CD4-positive, alpha-beta T cell treated with Interleukin-15 for 4 hours (primary cell): ENCODE results near the gene KCNQ1OT1.

Source experiments
- DNase-seq: peaks from one replicate; pipeline ENCODE4 v3.0.0-alpha.2; 2020; ENCODE audit warnings: low spot score

The KCNQ1OT1 gene

DNA sequence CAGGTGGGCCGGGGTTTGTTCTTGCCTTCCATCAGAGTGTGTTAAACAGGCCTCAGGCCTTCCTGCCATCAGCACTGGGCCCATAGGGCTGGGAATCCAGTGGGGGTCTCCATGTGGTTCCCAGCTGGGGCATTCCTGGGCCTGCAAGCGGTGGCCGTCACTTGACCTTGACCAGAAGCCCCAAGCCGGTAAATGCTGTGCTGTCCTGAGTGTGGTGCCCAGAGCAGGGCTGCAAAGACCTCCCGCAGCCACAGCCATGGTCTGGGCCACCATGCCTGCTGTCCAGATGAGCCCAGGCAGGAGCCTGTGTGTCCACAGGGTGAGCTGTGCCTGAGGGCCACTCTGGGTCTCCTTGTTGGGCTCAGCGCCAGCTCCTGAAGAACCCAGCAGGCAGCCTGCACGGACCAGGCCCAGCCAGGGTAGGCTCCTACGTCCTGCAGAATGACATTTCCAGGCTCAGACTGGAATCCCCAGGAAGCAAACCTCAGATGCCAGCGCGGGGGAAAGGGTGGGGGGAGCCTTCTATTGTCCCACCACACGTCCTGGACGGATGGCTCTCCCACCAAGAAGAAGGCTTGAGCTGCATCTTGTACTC is 117.3 kb downstream of the KCNQ1OT1 start:
- no peak for DNase-seq

DNA sequence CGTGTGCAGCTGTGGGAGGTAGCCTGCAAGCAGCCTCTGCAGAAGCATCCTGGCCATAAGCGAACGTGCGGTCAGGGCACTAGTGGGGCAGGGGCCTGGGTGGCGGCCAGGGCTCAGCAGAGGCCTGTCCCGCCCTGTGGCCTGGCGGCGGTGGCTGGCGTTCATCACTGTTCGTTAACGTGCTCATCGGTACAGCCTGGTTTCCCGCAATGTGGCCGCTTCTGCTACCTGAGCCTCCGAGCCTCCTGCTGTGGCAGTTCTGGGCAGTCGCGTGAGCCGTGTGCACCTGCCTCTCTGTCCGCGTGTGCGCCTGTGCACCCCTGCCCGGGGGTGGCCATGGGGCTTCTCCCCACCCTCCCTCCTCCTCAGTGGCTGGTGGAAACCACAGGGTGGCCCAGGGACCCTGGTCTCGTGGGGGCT is 117.9 kb downstream of the KCNQ1OT1 start:
- DNase-seq: no peak

DNA sequence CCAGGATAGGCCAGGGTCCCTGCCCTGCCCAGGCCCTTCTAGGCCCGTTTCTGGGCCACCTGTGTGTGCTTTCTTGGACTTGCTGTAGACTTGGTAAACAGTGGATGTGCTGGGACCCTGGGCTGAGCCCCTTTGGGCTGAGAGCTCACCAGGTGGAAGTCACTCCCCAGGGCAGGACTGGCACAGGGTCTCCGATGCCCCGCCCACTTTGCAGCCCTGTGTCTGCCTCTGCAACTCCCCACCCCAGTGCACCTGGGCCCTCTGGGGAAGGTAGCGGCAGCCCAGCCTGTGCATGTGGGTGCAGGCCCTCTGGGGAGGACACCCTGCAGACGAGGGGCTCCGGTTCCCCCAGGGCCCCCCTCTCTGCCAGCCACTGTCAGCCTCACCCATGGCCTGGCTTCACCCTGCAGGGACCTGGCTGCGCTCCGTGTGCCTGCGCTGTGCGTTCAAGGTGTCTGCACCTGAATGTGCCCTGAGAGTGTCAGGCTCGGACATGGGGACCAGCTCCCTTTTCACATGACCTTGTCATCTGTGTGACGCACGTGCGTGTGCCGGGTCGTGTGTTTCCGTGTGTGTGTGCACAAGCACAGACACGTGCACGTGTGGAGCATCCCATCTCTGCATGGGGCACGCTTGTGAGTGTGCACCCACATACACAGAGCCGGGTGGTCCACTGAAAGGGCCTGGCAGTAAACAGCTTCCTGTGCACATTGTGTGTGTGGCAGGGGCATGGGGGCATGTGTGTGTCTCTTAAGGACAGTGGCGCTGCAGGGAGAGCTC is 118.5 kb downstream of the KCNQ1OT1 start:
- DNase-seq: no peak

DNA sequence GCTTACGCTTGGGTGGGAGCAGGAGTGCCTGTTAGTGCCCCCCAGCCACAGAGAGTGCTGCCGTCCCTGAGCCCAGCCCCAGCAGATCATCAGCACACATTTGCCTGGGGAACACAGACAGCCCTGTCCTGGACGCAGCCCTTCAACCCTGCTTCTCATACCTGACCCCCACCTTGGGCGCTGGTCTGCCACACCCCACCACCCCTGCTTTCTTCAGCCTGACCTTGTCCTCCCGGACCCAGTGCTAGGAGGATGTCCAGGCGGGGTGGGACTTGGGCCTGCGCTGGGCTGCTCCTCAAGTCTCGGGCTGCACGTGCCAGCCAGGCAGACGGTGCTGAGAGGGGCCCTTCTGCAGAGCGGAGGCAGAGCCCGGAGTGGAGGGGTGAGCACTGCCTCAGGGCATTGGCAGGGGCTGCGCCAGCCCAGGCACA is 119.2 kb downstream of the KCNQ1OT1 start:
- DNase-seq: no peak

DNA sequence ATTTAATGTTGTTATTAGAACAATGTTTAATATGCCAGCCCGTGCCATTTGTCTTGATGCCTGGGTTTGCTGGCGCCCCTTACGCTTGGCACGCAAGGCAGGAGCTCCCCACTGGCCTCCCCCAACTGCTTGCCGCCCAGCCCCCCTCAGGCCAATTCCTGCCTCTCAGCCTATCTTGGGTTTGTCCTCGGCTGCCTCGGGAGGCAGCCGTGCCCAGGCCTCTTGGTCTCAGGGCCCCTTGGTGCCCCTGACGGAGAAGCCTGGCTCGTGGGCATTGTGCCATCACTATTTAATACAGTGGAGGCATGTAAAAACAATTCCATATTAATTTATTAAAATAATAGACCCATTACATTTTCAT is 119.8 kb downstream of the KCNQ1OT1 start:
- no peak for DNase-seq

DNA sequence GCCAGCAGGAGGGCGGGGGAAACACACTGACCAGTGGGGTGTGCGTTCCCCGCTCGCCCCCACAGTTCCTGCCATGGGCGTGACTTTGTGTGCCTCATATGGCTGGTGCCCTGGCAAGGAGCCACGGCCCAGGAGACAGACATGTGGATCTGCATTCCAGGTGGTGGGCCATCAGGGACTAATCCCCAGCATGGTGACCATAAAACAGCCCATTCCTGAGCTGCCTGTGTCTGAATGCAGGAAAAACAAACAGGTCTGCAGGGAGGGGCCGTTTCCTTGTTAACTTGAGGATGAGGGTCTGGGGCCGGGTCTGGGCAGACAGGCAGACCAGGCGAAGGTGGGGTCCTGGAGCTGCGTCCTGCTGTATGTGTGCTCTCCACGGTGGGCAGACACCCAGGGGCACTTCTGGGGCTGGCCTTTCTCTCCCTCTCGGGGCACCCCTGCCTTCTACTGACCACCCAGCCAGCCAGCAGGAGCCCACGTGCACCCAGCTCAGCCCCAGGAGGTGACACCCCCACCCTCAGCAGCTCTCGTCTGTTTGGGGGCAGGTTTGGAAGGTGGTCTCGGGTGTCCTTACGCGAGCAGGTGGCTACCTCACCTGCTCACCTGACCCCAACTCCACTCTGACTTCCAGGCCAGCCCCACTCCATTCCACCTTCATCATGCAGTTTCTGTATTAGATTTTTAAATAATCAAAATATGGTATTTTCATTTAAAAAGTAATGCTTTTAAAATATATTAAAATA is 120.3 kb downstream of the KCNQ1OT1 start:
- DNase-seq: no peak

DNA sequence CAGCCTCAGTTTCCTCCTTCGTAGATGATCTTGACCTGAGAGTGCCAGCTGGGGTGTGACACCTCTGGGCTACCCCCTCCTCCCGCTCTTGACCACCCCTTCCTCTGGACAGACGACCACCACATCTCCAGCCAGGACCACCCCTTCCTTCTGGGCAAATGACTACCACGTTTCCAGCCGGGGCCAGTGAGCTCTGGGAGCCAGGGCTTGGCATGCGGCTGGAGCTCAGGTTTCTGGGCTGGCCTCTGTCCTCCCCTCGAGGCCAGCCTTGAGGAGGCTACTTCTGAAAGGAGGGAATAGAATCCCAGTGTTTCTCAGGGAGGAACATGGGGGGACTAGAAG is 120.9 kb downstream of the KCNQ1OT1 start:
- DNase-seq: no peak

DNA sequence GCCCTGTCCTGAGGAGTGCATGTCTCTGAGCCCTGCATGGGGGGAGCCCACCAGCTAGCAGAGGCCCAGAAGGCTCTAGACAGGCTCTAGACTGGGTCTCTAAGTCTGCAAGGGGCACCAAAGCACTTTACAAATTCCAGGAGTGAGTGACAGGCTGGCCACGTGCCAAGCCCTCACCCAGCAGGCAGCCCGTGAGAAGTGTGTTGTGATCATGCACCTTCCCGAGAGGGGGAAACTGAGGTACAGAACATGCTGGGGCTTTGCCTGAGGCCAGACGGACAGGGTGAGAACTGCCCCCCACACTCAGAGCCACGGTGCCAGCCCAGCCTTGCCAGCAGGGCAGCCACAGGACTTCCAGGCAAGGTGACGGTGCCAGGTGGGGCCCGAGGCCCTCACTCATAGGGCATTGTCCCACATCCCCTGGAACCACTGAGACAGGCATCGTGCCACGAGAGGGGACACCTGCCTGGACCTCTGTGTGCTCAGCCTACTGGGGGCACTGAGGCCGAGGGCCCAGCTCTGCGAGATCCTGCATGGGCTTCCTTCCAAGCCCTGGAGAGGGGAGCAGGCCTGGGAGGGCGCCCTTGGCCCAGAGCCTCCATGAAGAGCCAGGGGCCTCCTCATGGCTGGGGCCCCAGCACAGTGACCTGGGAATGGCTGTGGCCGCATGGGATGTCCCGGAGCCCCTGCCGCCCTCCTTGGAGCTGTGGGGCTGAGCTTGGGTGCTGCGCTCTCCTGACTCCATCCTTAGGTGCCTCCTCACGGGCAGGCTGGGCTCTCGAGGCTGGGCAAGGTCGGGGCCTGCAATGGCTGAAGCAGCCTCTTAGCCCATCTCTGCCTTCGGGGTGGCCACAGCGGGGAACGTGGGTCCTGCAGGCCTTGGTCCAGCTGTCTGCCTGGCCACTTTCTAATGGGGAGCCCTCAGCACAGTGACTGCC is 121.5 kb downstream of the KCNQ1OT1 start:
- DNase-seq: no peak

DNA sequence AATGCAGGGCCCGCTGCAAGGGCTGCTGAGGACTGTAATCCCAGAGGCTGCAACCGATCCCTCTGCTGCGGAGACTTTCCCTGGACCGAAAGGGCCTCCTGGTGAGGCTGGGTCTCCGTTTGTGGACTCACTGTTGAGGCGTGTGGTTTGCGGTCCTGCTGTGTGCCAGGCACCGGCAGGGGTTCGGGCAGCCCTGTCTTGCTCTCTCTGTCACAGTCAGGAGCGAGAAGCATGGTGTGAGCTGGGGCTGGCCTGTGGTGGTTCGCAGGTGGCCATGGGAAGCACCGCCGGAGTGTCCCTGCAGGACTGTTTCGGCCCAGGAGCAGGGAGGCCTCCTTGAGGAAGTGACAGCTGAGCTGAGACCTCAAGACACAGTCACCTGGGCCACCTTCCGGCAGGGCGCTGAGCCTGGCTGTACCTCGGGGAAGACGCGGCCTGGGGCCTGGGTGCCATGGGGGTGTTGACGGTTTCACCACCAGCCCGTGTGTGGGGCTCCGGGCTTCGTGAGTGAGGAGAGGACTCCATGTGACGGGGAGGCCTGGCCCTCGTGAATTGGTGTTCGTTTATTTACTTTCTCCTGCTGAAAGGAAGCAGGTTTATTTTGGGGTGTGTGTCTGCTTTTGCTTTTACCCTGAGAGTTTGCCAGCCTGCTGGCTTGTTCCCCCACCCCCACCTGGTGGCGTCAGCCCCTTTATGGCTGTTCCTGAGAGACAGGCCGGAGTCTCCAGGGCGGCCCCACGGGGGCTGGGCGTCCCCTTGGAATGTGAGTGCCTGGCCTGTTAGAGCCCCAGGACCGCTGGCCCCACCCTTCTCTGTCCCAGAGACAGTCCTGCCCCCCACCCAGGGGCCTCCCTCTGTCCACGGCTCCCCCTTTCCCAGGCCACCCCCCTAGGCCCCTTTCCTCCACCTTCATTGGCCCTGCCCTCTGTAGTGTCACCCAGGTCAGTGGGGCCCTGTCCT is 122.5 kb downstream of the KCNQ1OT1 start:
- no peak for DNase-seq

DNA sequence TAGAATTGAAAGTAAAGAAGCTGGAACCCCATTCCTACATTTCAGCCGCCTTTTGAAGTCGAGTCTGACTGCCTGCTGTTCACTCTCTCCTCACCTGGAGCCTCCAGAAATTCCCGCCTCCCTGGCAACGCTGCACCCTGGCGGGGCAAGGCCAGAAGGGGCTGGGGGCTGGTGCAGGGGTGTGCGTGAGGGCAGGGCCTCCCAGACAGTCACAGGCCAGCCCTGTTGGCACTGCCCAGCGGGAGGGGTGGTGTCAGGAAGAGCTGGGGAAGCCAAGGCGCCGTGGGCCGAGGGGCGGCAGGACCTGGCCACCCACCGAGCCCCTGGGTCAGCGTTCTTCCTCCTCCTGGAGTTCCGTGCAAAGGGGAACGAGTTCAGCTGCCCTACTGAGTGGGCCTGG is 123.2 kb downstream of the KCNQ1OT1 start:
- DNase-seq: no peak

DNA sequence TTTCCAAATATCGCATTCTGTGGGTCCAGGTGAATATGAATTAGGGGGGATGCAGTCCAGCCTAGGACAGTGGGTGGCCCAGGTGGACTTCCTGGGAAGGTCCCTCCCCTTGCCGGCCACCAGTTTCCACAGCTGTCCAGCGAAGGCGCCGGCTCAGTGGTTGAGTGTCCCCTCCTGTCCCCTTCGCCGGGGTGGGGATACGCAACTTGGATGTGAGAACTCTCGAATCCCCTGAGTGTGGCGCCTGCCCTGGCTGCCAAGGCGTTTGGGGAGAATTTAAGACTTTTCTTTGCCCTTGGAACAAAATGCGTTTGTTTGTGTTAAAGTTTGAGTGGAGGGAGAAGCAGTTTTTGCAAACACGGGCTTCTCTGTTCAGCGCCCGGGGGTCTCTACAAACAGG is 123.7 kb downstream of the KCNQ1OT1 start:
- no peak for DNase-seq

DNA sequence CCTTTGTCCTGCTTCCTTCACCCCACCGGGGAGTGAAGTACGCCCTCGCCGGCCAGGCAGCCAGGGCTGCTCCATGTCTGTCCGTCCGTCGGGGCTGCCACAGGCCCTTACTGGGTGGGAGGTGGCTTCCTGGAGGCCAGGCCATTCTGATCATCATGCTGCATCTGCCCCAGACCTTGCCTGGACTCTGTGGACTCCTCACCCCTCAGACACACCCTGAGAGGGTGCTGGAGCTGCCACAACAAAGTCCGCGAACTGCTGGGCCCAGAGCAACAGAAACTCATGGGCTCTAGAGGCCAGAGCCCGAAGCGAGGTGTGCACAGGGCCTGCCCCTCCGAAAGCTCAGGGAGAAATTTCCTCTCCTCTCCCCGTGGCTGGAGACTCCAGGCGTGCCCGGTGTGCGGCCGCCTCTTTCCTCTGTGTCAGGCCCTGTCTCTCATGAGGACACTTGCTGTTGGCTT is 124.2 kb downstream of the KCNQ1OT1 start:
- no peak for DNase-seq

DNA sequence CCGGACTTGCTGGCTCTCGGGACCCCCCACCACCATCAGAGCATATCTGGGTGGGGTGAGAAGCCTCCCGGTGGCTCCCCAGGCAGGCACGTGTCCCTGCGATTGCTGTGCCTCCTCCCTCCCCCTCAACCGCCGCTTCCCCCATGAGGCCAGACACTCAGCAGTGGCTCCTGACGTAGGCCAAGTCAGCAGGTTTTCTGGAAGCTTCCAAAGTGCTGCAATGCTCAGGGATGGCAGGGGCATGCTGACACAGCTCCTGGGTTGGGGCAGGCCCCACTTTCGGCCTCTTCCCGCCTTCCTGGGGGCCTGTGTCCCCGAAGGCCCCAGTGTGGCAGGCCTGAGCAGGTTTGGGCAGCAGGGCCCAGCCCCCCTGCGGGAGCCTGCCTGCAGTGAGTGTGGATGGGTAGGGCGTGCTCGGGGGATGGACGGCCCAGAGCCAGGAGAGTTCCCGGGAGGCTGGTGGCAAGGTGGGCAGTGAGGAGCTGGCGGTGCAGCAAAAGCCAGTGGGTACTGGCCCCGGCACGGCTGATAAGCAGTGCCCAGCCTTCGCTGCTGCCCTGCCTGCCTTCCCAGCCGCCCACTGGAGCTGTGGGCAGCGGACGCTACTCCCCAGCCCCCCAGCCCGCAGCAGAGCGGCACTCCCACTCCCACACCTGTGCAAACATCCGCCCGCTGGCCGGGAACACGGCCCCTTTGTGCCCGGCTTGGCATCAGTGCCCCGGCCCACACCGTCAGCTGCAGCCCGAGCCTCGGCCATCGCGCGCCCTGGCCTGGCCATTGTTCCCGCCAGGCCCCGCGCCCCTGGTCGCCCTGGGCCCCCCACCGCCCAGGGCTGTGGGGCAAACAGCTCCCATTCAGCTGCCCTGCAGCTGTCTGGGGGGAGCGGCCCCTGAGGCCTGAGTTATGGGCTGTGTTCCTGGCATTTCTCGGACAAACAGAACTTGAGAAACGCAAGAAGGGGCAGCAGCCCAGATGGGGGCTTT is 125.0 kb downstream of the KCNQ1OT1 start:
- no peak for DNase-seq

DNA sequence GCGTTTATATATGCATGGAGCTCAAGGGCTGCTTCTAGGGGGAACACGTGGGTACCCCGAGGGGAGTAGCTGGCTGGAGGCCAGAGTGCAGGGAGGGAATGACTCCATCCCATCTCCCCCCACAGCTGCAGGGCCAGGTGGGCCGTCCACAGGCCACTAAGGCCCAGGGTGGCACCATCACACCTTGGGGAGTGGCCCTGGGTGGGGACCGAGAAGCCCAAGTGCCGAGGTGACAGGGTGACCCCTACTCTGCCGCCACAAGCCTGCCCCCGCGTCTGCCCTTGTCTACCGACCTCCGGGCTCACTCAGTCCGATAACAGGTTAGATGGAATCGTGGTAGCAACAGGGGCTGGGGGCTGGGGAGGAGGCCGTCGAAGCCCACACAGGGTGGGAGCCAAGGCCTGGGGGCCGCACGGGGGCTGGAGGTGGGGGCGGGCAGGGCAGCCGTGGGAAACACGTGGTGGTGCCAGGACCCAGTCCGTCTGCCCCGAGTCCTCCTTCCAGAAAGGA is 125.7 kb downstream of the KCNQ1OT1 start:
- DNase-seq: no peak

DNA sequence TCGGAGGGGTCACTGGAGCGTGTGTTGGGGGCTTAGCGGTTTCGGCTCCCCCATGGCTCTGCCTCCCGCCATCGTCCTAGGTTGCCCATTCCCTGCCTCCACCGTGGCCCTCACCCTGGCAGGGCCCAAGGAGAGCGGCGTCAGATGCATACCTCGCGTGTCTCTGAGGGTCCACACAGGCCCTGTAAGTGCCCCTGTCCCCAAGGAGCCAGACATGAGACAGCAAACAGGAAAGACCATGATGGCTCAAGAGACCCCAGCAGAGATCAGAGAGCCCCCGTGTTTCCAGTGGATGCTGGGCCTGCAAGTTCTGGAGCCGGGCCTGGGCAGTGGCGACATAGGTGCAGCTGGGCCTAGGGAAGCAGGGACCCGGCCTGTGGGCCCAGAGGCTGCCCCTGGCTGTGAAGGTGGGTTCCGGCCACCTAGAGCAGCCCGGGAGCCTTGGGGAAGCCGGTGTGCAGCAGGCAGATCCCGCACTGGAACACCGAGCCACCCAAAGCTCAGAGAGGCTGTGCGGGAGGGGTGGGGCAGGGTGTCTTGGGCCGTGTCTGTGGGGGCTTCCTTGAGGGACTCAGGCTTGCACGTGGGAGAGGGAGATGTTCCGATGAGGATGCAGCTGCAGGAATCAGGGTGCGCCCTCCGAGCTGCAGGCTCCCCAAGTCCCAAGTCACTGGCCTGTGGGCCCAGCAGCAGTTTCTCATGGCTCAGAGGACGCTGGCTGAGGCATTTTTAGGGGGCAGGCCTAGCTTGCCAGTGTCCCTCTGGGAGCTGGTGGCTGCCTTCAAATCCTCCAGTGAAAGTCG is 126.4 kb downstream of the KCNQ1OT1 start:
- DNase-seq: no peak

DNA sequence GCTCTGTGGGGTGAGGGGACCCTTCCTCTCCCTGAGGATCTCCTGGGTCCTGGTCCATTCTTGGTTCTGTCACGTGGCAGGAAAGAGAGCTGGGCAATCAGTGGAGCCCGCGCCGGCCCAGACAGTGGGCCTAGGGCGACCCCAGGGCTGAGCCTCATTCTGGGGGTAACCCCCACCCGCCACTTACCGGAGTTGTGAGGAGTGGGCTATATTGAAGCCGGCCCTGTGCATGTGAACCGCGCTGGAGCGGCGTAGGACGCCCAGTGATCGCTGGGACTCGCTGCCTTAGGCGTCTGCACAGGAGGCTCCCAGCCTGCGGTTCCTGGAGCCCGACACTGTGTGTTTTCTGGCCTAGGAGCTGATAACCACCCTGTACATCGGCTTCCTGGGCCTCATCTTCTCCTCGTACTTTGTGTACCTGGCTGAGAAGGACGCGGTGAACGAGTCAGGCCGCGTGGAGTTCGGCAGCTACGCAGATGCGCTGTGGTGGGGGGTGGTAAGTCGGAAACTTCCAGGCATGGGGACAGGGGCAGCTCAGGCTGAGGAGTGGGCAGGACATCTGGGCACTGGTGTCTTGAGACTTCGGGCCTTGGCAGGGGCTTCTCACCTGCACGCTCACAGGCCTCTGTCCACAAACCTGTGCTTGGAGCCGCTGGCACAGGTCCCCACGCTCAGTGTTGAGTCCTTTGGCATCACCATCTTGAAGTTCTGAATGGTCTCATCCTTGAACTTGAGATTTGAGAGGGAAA is 127.1 kb downstream of the KCNQ1OT1 start:
- no peak for DNase-seq

DNA sequence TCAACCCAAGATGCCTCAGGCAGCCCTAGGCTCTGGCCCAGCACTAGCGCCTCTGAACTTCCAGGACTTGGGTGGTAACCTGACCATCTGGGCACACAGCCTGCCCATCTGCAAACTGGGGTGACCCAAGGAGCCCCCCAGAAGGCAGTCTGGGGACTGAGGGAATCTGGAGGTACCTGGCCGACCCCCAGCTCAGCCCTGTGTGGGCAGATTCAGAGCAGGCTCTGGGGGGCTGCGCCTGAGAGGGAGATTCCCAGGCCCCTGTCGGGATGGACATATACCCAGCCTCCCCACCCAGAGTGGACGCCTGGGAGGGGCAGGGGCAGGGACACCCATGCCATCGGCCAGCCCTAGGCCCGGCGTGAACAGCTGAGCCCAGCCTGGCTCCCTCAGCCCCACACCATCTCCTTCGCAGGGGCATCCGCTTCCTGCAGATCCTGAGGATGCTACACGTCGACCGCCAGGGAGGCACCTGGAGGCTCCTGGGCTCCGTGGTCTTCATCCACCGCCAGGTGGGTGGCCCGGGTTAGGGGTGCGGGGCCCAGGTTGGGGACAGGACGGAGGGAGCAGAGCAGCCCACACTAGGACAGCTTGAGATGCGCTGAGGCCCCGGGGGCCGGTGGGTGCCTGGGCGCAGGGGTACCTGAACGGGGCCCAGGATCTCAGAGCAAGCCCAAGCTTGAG is 128.1 kb downstream of the KCNQ1OT1 start:
- no peak for DNase-seq
